GM12875 (cell line): ENCODE results near the gene SEMA6D.

Experiments used
- H3K4me3 ChIP-seq: one replicate; pipeline ENCODE4 v1.5.1; 2011; ENCODE audit warnings: low read depth, low read length, control low read depth
- CTCF ChIP-seq: IDR thresholded peaks from 2 replicates; pipeline ENCODE4 v1.5.1; 2011; ENCODE audit warnings: low read depth, mild to moderate bottlenecking, control low read depth, inconsistent platforms, low read length, moderate library complexity, borderline replicate concordance; ENCODE audit not compliant: insufficient read depth

Gene SEMA6D

GRCh38 chr15:47778263-47778770 lies 61.0 kb downstream of the SEMA6D start:
- no peak for TF ChIP-seq CTCF
- no peak overlapping the region for H3K4me3 ChIP-seq

GRCh38 chr15:47780971-47781370 lies 63.7 kb downstream of the SEMA6D start:
- no peak for TF ChIP-seq CTCF
- no peak overlapping the region for H3K4me3 ChIP-seq

GRCh38 chr15:47781527-47781926 lies 64.2 kb downstream of the SEMA6D start:
- TF ChIP-seq CTCF, result no peak
- H3K4me3 ChIP-seq, result no peak overlapping the region

GRCh38 chr15:47784820-47785219 lies 67.5 kb downstream of the SEMA6D start:
- no peak for TF ChIP-seq CTCF
- no peak overlapping the region for H3K4me3 ChIP-seq

GRCh38 chr15:47786371-47786770 lies 69.1 kb downstream of the SEMA6D start:
- no peak for TF ChIP-seq CTCF
- H3K4me3 ChIP-seq, result no peak overlapping the region

- no peak overlapping the region for H3K4me3 ChIP-seq
- TF ChIP-seq CTCF, result no peak
Measured at GRCh38 chr15:47787875-47788274, 70.6 kb downstream of the SEMA6D start.

- TF ChIP-seq CTCF, result no peak
- no peak overlapping the region for H3K4me3 ChIP-seq
Measured at GRCh38 chr15:47788685-47789084, 71.4 kb downstream of the SEMA6D start.
